Stimulated activated CD8-positive, alpha-beta memory T cell treated with anti-CD3 and anti-CD28 coated beads, Interleukin-7, amount 100 ng/mL, for 1 hour (primary cell): ENCODE measurements around the gene DDR2.

Experiments used
- DNase-seq, 2 donors: peaks; one replicate each; pipeline ENCODE4 v3.0.0-alpha.2; 2020; ENCODE audit warnings: low read depth in 2 of 2

DDR2 gene

DNA sequence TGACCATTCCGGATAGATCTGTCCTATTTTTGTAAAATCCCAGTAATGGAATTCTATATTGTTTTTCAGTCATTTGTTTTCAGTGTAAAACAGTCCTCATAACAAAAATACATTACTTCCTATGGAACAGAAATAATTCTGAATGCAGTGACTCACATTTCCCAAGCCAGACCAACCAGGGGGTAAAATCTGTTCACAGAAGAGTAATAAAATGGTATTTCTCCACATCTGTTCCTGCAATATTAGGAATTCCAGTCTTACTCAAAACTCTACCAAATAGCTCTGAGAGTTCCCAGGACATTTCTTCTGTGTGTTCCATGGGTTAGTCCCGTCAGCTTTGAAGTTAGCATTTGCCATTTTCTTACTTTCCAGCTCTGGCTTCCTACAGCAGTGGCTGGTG, 2.6 kb upstream of the DDR2 start:
- DNase-seq = no peak

DNA sequence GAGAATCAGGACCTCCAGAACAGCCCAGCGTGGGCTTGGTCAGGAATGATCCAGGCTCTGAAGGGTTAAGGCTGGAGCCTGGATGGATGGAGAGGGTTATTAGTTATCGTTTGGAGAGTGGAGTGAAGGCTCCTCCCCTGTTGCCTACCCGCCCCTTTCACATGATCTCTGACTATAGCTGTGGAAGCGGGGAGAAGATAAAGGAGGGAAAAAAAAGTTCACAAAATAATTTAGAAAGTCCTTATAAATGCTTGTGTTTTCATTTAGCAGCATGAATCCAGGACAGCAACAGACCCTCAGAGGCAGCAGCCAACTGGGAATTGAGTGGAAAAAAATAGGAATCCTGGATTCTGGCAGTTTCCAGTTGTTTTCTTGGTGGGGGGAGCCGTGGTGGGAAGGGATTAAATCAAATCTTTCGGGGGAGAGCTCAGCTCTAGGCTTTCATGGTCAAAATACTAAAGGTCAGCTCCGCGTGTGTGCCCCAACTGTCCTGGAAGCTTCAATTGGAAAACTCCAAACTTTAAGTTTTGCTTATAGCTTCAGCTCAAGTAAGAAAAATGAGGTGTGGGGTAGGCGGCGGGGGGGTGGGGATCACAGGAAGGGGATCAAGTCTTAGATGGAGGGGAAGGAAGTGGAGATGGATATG, 595 bp upstream of the DDR2 start:
- no peak for DNase-seq

DNA sequence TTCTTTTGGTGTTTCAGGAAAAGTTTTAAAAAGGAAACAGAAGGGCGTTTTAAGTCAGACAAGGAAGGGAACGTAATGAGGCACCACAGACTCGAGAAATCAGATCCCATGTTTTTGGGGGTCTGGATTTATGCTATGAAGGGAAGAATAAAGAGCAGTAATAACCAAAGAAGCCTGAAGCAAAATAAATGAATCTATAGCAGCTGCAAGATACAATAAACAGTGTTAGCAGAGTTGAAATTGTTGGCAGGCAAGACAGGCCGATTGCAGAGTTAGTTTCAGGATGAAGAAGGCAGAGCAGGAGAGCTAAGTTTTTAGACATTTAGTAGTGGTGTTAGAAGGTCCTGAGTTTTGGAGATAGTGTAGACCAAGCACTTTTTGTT, 425 bp downstream of the DDR2 start:
- no peak for DNase-seq

DNA sequence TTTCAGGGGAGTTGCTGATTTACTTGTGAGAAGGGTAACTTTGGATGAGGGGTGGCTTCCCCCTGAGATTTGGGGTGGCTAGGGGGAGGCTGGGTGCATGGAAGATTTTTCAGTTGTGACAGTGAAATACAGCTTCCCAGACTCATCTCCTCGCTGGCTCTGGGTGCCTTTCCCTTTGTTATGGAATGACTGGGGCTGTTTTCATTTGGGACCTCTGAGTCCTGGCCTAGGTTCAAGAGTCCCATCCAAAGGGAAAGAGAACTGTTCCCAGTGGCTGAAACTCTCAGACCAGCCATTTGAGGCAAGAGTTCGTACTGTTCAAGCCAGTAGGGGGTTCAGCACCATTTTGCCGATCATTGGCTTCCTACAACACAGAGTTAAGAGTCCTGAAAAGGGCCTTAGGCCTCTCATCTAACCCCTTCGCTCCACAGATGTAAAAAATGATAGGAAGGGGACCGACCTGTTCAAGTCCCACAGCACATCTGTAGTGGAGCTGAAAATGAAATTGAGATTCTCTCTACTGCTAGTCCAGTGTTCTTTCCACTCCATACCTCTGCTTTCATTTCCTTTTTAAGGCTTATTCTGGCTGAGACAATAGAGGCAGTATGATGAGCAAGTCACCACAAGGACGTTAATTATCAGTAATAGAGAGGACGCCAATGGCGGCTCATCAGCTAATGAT, 958 bp downstream of the DDR2 start:
- DNase-seq = no peak

DNA sequence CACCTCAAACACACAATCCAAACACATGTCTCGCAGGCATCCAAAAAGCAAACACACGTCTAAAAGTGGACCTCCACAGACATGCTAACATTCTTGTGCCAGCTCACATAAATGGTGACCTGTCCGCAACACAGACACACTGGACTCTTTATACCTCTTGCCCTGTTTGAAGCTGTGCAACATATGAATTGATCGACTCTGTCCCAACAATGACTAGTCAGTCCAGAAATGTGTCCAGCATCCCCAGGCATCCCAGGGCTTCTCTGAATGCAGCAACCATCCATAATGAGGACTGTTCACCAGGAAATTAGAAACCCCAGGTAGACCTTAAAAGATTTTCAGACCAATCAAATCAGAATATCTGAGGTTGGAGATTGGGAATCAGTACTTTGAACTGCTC, 3.2 kb downstream of the DDR2 start:
- DNase-seq = no peak

DNA sequence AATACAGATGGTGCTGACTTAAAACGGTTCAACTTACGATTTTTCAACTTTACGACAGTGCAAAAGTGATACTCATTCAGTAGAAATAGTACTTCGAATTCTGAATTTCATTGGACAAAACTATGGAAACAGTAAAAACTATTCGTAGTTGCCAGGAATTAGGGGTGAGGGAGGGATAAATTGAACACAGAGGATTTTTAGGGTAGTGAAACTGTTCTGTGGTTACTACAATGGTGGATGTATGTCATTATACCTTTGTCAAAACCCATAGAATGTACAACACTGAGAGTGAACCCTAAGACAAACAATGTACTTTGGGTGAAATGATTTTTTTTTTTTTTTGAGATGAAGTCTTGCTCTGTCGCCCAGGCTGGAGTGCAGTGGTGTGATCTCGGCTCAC, 7.5 kb downstream of the DDR2 start:
- no peak for DNase-seq

DNA sequence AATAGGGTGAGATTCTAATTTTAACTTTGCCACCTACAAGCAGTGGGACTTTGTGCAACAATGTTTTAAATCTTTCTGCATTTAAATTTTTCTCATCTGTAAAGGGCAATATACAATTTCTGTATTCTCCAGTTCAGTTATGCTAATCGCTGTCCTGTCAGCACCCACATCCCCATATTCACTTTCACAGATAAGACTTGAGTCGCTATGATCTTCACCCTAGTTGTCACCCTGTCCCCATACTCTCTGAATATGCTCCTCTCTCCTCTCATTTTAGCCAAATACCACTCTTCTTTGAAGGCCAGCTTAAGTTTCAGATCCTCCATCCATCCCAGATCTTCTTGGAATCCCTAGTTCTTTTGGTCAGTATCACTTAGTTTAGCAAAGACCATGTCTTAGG, 8.8 kb downstream of the DDR2 start:
- no peak for DNase-seq

DNA sequence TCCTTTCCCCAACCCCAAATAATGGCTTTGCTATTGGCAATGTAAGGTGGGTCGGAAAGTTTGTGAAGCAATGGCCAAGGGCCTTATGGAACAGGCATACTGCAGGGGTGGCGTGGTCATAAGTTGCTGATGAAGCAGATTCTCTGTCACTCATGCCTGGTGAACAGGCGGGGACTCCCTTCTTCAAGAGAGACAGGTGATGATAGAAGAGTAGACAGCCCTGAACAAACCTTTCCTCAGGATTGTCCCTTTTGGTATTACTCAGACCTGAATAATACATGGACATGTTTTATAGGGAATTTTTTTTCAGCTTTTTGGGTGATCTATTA, 12.7 kb downstream of the DDR2 start:
- DNase-seq = no peak

DNA sequence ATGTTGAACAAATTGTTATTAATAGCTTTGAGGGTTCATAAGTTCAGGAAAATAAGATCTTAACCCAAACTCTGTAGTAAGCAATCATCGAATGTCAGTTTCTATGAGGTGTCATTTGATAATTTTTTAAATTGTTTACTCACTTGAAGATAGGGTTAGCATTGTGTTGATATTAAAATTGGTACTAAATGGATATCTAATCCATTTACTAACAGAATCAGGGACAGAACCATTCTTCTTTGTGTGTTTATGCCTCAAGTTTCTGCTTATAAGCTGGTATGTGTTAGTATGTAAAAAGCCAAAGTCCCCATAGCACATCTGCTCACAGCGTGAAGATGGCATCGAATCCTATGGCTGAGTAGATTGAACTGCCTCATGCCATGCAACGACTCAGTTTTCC, 13.4 kb downstream of the DDR2 start:
- no peak for DNase-seq

DNA sequence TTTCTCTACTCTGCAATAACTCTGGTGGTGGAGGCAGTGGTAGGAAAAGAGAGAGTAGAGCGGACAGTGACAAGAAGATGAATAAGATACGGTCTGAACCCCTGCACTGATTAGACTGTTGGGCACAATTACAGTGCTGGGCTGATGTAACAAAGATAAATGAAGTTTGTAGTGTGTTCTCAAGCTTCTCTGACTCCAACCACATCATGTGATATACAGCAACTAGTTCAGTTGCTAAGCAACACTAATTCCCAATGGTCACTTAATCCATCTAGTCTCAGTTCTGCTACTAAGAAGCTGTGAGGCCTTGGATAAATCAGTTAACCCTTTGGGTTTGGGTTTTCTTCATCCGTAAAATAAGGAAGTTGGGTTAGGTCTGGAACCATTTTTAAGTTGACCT, 17.3 kb downstream of the DDR2 start:
- DNase-seq = no peak

DNA sequence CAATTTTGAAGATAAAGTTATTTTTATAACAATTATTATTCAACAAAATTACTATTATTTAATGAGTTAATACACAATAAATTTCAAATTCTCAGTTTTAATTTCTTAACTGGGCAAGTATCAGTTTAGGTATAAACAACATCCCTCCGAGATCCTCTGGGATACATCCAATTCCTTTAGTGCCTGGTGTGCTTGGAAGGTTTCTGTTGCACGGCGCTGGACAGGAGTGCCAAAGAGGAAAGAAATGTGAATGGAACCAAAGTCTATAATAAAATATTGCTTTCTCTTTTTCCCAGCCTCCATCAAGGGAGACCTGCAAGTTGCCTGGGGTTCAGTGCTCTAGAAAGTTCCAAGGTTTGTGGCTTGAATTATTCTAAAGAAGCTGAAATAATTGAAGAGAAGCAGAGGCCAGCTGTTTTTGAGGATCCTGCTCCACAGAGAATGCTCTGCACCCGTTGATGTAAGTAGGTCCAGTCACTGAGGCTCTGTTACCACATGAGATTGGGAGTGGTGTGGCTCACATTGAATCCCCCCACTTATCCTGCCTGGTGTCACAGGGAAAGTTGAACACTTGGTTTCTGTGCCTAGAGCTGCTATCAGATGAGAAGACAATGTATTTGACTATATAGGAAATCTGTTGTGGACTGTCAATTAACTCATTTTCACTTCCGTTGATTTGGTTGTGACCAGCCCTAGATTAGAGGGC, 22.8 kb downstream of the DDR2 start:
- no peak for DNase-seq

DNA sequence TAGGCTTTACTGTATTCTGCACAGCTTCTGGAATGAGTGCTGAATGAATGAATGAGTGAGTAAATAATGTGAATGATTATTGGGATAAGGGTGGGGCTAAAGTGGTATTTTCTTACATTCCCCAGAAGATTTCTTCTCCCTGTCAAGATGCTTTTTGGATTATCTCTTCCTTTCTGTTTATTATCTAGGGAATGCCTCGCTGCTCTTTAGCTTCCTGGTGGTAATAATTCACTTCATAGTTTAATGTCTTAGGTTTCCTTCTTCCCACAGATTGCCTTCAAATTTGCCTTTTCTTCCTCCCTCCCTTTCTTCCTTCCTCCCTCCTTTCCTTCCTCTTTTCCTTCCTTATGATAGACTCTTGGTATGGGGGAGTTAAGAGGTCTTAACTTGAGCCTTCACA, 24.0 kb downstream of the DDR2 start:
- DNase-seq = no peak

DNA sequence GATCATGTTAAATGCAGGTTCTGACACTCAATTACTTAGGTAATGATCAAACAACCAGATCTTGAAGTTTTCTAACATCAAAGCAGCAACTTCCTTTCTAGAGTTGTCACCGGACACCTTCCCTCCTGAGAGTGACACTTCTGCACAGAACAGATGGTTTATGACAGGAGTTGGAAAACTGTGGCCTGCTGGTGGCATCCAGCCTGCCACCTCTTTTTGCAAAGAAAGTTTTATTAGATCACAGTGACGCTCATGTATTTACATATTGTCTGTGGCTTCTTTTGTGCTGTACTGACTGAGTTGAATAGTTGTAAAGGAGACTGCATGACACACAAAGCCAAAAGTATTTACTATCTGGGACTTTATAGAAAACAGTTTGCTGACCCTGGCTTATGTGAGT, 28.3 kb downstream of the DDR2 start:
- DNase-seq = no peak

DNA sequence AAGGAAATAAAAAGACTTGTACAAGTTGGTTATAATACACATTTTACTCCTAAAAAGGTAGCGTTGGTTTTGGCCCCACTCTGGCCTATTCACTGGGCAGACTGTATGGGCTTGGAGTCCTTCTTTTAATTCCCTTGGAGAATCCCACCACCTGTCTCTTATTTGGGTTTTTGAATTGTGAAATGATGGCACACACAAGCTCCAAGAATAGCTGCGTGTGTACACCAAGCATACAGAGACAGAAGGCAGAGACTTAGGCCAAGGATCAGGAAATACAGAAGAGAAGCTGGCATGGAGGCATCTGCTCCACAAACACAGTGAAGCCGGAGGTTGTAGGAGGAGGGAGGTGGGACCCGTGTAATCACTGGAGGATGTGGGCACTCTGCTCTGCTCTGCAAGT, 29.1 kb downstream of the DDR2 start:
- DNase-seq = no peak

DNA sequence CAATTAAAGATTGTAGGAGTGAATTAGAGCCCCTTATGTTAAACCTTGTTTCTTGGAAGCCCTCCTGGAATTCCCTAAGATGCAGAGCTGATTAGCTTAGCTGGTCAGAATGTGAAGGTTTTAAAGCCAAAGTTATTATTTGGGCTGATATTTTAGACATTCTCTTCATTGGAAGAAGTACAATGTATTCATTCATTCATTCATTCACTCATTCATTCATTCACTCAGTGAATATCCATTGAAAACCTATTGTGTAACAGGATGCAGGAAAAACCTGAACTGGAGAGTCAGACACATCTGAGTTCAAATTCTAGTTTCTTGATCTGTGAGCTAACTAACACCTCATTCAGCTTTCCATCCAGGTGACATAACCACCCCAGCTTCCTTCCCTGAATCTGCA, 29.7 kb downstream of the DDR2 start:
- no peak for DNase-seq

DNA sequence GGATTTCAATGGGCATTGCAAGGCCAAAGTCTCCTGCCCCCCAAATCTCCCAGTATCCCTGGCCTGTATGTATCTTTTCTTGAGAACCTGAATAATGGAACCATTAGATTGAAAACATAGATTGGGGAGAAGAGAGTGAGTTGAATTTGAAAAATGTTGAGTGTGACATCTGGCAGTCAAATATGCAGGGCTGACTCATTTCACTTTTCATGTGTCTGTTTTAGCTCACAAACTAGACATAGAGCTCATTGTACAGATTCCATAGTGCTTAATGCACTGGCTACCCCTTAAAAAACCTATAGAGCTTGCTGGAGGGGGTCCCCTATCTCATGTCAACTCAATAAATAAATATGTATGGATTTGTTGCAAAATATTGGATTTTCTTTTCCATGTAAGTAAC, 30.8 kb downstream of the DDR2 start:
- DNase-seq = no peak

DNA sequence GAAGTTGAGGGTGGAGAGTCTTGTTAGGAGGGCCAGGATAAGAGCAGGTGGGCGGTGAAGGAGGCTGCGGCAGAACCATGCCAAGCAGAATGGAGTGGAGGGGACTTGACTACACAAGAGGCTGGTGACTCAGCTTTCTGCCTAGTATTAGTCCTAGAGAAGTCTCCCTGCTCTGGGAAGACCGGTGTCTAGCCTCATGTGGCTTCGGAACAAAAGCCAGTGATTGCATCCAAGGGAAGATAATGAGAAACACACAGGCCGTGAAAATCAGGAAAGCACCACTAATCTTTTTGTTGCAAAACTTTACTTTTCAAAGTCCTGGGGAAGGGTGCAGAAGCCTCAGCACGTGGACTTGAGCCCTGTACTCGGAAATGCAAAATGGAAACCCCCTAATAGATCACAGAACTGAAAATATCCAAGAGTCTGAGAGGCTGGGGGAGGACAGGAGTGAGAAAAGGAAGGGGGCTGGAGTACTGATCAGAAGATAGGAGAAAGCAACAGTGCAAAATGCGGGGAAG, 31.4 kb downstream of the DDR2 start:
- no peak for DNase-seq

DNA sequence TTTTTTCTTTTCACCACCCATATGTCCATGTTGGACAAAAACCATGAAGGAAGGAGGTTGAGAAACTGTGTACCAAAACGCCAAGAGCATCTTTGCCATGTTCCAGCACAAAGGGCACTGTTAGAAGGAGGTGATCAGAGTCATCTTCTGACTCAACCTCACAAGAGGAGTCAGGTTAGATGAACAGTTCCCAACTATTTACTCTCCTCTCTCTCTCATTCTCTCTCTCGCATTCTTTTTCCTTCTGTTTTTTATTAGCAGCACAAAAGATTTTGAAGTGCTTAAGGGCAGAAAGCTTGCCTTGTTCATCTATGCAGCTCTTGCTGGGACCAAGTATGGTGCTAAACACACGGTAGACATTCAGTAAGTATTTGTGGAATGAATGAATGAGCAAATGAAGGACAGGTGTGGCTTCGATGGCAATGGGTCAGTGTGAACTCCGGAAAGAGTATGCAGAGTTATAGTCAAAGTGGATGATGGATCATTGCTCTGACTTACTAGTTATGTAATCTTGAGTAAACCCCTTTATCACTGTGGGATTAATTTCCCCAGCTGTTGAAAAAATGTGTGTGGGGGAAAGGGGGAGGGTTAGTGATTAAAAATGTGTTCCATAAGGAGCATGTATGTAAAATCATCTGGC, 33.9 kb downstream of the DDR2 start:
- no peak for DNase-seq

DNA sequence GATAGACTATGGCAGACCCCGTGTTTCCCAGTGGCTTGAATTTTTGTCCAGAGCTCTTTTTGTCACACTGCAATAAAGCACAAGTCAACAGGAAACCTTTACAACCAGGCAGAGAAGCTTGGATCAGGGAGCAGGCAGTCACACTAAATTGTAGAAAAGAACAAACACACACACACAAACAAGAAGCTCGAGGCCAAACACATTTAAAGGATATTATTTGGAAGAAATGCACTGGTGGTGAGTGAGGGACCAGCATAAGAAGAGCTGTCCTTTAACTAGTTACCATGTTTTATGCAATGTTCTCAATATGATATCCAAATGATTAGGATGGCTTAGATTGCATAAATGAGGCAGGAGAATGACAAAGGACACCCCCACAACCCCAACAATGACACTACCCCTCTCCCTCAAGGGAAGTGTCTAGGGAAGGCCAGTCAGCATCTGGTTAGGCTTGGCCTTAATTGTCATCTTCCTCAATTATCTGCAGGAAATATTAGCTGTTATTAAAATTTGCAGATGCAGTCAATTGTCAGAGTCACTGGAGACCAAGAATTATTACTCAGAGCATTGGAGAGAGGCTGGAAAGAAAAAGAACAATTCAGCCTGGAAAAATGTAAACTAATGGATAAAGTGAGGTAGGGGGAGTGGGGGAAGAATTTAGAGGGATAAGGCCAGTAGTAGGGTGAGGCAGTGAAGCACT, 35.3 kb downstream of the DDR2 start:
- DNase-seq = no peak

DNA sequence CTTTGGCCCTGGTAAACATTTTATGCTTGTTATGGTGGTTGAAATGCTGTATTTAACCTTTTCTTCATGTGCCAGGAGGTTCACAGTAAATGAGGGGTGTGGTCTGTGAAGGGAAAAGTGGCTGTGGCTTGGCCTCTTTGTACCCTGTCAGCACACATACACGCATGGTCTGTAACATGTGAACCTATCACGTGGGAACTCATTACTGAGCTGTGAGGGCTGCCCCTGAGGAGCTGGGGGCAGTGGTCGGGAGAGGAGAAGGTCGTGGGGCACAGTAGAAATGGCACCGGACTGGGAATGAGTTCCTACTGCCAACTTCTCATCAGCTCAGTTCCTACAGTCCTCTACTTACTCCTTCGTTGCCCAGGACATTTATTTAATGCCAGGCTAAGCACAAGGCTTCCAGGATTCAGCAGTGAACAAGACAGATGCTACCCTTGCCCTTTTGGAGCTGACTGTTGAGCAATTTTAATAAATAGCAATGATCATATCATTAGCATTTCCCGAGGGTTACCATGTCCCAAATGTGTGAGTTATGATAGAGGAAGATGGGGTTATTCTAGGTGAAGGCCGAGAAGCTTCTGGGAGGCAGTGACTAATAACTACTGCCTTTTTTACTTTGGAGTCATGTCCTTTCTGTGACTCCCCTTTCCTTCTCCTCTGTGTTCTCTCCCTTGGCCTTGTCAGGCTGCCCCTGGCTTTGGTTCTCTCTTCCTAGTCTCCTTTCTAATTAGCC, 38.8 kb downstream of the DDR2 start:
- DNase-seq = no peak

DNA sequence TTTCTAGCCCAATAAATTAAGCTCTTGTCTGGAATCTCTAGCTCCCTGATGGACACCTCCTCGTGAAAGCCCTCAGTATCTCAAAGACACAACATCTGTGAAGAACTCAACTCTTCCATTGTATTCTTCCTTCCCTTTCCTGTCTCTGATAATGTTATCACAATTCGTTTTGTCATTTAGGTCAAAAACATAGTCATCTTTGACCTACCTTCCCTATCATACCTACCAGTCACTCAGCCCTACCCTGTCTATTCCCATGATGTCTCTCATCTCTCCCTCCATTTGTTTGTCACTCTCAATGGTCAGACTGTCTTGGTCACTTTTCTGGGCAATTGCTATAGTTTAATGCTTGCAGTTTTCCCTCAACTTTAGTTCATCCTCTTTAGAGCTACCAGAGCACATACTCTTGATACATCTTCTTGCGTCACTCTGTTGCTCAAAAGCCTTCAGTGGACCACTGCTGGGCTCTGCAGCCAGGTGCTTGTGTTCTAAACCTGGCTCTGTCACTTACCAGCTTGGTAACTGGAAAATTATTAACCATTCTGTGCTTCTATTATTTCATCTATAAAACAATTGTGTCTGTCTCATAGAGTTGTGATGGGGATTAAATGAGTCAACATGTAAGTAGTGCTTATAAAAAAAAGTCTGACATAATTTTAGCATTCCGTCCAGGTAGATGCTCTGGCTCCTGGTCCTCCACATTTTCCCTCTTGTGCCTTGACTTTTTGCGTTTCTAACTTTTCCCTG, 39.6 kb downstream of the DDR2 start:
- DNase-seq = no peak
